ENCODE results near the gene WDR62.

DNA sequence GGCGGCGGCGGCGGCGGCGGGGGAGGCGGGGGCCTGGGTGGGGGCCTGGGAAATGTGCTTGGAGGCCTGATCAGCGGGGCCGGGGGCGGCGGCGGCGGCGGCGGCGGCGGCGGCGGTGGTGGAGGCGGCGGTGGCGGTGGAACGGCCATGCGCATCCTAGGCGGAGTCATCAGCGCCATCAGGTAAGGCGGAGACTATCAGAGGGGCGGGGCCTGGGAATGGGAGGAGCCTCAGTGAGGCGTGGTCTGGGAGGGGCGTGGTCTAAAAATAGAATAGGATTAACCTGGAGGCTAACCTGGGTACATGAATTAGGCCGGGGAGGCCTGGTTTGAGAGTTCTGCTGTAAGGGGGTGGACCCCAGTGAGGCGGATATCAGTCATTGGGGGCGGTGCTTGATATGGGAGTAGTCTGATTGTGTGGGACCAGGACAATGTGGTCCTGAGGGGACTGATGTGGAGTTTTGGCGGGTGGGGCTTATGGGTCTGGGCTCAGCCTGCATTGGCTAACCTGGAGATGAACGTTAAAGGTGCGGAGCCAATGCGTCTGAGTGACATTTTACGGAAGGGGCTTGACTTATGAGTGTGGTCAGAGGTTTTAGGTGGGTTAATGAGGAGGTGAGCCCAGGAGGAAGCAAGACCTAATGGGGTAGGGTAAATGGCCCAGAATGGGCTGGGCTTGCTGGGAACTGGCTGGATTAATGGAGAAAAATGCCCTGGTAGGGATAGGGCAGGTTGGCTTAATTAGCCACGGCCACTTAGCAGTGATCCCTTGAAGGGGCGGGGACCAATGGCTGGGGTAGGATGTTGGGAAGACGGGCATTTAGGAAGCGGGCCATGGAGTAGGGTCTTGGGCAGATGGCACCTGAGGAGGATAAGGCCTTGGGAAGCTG, 86.6 kb downstream of the WDR62 start:
- no peak for TF ChIP-seq POLR2A (IDR thresholded peaks at IDR 0.05; ENCODE audit: low read length)
- no peak for TF ChIP-seq GATA1 (IDR thresholded peaks at IDR 0.05; ENCODE audit: low read depth, low read length)

All from erythroblast (primary cell).